Liver (tissue), 9 donors: ENCODE results near the gene CCT6B. TPM values are rescaled to one million over a fixed set of nuclear protein-coding genes. Genes with fewer than 3 reads are reported as not detected.

Source experiments
- DNase-seq: peaks from one replicate; pipeline ENCODE4 v3.0.0-alpha.2; 2017; ENCODE audit warnings: low spot score
- H3K27ac ChIP-seq, 2 donors: one replicate each; pipeline ENCODE4 v1.7.0; 2013; ENCODE audit warnings: inconsistent platforms in 2 of 2, low read length in 2 of 2, control low read depth in 1 of 2, low read depth in 1 of 2, mild to moderate bottlenecking in 1 of 2
- H3K27me3 ChIP-seq, 4 donors: one replicate each; pipeline versions ENCODE4 v1.6.1 to v1.7.0; 2013; ENCODE audit warnings: low read length in 3 of 4, inconsistent platforms in 1 of 4, mild to moderate bottlenecking in 1 of 4, moderate library complexity in 1 of 4; ENCODE audit not compliant: control insufficient read depth in 4 of 4, insufficient read depth in 4 of 4
- H3K36me3 ChIP-seq, 4 donors: one replicate each; pipeline versions ENCODE4 v1.6.1 to v1.7.0; 2013; ENCODE audit warnings: low read length in 3 of 4, mild to moderate bottlenecking in 3 of 4, low read depth in 1 of 4, moderate library complexity in 1 of 4; ENCODE audit not compliant: control insufficient read depth in 4 of 4, insufficient read depth in 3 of 4
- H3K4me1 ChIP-seq, 4 donors: one replicate each; pipeline versions ENCODE4 v1.6.1 to v1.7.0; 2013; ENCODE audit warnings: low read length in 3 of 4, mild to moderate bottlenecking in 3 of 4, moderate library complexity in 1 of 4; ENCODE audit not compliant: control insufficient read depth in 4 of 4, insufficient read depth in 4 of 4
- H3K4me3 ChIP-seq, 3 donors: one replicate each; pipeline versions ENCODE4 v1.6.1 to v1.7.0; 2013; ENCODE audit warnings: low read length in 3 of 3, control low read depth in 1 of 3, low read depth in 1 of 3, mild to moderate bottlenecking in 1 of 3
- H3K9ac ChIP-seq, 2 donors: one replicate each; pipeline ENCODE4 v1.7.0; 2013; ENCODE audit warnings: low read length in 2 of 2, mild to moderate bottlenecking in 2 of 2, moderate library complexity in 2 of 2, control low read depth in 1 of 2, low read depth in 1 of 2
- H3K9me3 ChIP-seq, 4 donors: one replicate each; pipeline versions ENCODE4 v1.6.1 to v1.7.0; 2013; ENCODE audit warnings: low read length in 3 of 4; ENCODE audit not compliant: control insufficient read depth in 4 of 4
- EGR1 ChIP-seq, 2 donors: IDR thresholded peaks; 2 replicates each; pipeline ENCODE4 v1.6.1; 2016 to 2018; ENCODE audit warnings: antibody characterized with exemption in 2 of 2, low read depth in 2 of 2
- GABPA ChIP-seq, 2 donors: IDR thresholded peaks in 1 of 2; conservative IDR thresholded peaks in 1 of 2; 2 replicates each; pipeline ENCODE4 v1.6.1; 2016; ENCODE audit warnings: antibody characterized with exemption in 2 of 2, mild to moderate bottlenecking in 1 of 2, moderate library complexity in 1 of 2
- HNF4A ChIP-seq, 2 donors: conservative IDR thresholded peaks; 2 replicates each; pipeline ENCODE4 v1.6.1; 2016; ENCODE audit warnings: antibody characterized with exemption in 2 of 2, mild to moderate bottlenecking in 2 of 2
- HNF4G ChIP-seq: IDR thresholded peaks from 2 replicates; pipeline ENCODE4 v1.6.1; 2016; ENCODE audit warnings: antibody characterized with exemption
- JUND ChIP-seq, 2 donors: IDR thresholded peaks; 2 replicates each; pipeline ENCODE4 v1.6.1; 2016; ENCODE audit warnings: antibody characterized with exemption in 2 of 2
- NR2F2 ChIP-seq: IDR thresholded peaks from 2 replicates; pipeline ENCODE4 v1.6.1; 2016; ENCODE audit warnings: antibody characterized with exemption
- RAD21 ChIP-seq, 2 donors: IDR thresholded peaks; 2 replicates each; pipeline ENCODE4 v1.6.1; 2016; ENCODE audit warnings: antibody characterized with exemption in 2 of 2, mild to moderate bottlenecking in 2 of 2
- SP1 ChIP-seq: IDR thresholded peaks from 2 replicates; pipeline ENCODE4 v1.6.1; 2018; ENCODE audit warnings: antibody characterized with exemption, mild to moderate bottlenecking
- WGBS: extraction: QIAGEN DNeasy Blood & Tissue Kit; methylation state at CpG from one replicate; pipeline ENCODE4 v1.1.7; 2013; 5-methylcytosine and 5-hydroxymethylcytosine counted together
- polyA plus RNA-seq, 2 donors: library from polyadenylated mRNA; stranded (reverse) in 1 of 2; unstranded in 1 of 2; fragments of 200-250 nt in 1 of 2; fragments of >200 nt in 1 of 2; fragmentation: Nextera tagmentation in 1 of 2; extraction: Ambion mirVana in 1 of 2; gene quantifications; one replicate each; pipeline versions ENCODE4 v1.2.1 to v1.2.3, GENCODE V29; 2013 to 2015
- total RNA-seq, 2 donors: library from RNA; depleted of rRNA; stranded (reverse); fragments of >200 nt; gene quantifications; one replicate each; pipeline ENCODE4 v1.2.3, GENCODE V29; 2014
- TF ChIP-seq, protein P1 (sequence below): IDR thresholded peaks from 2 replicates; pipeline ENCODE4 v1.6.1; 2016; ENCODE audit warnings: antibody characterized with exemption
- TF ChIP-seq, protein P2 (sequence below): fragments of 150-350 bp; IDR thresholded peaks from 2 replicates; pipeline ENCODE4 v1.5.1; 2017; ENCODE audit warnings: improper control_type of control experiment, low read depth, low read length; ENCODE audit not compliant: missing input control
- TF ChIP-seq, protein P3 (sequence below): IDR thresholded peaks from 2 replicates; pipeline ENCODE4 v1.6.1; 2016; ENCODE audit warnings: antibody characterized with exemption
- donor health status: healthy.
- donor health status: healthy.
- donor health status: healthy.
- donor health status: healthy.
- donor health status: healthy.

The CCT6B gene
- total and polyA plus RNA-seq, 4 donors = 0.82 to 2.2 (median 1.4) TPM

DNA sequence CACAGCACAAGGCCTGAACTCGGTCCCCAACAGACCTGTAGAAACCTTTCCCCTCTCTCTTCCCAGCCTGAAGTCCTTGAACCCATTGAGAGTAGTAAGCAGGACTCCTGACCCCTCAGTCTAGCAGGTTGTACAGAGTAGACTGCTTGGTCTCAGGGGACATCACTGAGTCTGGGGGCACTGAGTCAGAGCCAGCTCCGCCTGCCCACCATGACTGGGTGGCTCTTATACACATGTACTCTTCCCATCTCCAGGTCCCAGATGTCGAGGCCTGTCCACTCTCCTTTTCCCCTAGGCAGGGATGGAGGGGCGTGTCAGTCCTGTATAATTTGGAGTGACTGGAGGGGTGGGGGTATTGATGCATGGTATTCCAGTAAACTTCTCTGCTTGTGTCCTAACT, 42.5 kb upstream of the CCT6B start:
- no peaks in the 10 kb centered on the region for H3K4me1 ChIP-seq
- H3K4me3 ChIP-seq = no peak overlapping the region
- no peaks in the 10 kb centered on the region for H3K9me3 ChIP-seq
- H3K27ac ChIP-seq = no peak overlapping the region
- H3K36me3 ChIP-seq = peaks cover 0 to 12% (median 5%) of the 10 kb centered on the region in 4 donors
- H3K9ac ChIP-seq = no peak overlapping the region
- H3K27me3 ChIP-seq = no peaks in the 10 kb centered on the region
- TF ChIP-seq RAD21 (IDR thresholded peaks at IDR 0.05) (no peak), NR2F2 (no peak), HNF4A (conservative IDR thresholded peaks at IDR 0.05) (no peak), EGR1 (IDR thresholded peaks at IDR 0.05; ENCODE audit: low read depth in 2 of 2) (no peak), JUND (IDR thresholded peaks at IDR 0.05) (no peak), GABPA (IDR thresholded peaks at IDR 0.05 in 1 of 2, conservative IDR thresholded peaks at IDR 0.05 in 1 of 2) (no peak), SP1 (no peak), HNF4G (no peak)
- TF ChIP-seq, protein P1, sequence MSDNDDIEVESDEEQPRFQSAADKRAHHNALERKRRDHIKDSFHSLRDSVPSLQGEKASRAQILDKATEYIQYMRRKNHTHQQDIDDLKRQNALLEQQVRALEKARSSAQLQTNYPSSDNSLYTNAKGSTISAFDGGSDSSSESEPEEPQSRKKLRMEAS = no peak
- TF ChIP-seq, protein P2, sequence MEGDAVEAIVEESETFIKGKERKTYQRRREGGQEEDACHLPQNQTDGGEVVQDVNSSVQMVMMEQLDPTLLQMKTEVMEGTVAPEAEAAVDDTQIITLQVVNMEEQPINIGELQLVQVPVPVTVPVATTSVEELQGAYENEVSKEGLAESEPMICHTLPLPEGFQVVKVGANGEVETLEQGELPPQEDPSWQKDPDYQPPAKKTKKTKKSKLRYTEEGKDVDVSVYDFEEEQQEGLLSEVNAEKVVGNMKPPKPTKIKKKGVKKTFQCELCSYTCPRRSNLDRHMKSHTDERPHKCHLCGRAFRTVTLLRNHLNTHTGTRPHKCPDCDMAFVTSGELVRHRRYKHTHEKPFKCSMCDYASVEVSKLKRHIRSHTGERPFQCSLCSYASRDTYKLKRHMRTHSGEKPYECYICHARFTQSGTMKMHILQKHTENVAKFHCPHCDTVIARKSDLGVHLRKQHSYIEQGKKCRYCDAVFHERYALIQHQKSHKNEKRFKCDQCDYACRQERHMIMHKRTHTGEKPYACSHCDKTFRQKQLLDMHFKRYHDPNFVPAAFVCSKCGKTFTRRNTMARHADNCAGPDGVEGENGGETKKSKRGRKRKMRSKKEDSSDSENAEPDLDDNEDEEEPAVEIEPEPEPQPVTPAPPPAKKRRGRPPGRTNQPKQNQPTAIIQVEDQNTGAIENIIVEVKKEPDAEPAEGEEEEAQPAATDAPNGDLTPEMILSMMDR = no peak
- TF ChIP-seq, protein P3, sequence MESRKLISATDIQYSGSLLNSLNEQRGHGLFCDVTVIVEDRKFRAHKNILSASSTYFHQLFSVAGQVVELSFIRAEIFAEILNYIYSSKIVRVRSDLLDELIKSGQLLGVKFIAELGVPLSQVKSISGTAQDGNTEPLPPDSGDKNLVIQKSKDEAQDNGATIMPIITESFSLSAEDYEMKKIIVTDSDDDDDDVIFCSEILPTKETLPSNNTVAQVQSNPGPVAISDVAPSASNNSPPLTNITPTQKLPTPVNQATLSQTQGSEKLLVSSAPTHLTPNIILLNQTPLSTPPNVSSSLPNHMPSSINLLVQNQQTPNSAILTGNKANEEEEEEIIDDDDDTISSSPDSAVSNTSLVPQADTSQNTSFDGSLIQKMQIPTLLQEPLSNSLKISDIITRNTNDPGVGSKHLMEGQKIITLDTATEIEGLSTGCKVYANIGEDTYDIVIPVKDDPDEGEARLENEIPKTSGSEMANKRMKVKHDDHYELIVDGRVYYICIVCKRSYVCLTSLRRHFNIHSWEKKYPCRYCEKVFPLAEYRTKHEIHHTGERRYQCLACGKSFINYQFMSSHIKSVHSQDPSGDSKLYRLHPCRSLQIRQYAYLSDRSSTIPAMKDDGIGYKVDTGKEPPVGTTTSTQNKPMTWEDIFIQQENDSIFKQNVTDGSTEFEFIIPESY = no peak
- no peak for DNase-seq
- 95% methylated on average over 4 of the region's 4 CpGs for WGBS

DNA sequence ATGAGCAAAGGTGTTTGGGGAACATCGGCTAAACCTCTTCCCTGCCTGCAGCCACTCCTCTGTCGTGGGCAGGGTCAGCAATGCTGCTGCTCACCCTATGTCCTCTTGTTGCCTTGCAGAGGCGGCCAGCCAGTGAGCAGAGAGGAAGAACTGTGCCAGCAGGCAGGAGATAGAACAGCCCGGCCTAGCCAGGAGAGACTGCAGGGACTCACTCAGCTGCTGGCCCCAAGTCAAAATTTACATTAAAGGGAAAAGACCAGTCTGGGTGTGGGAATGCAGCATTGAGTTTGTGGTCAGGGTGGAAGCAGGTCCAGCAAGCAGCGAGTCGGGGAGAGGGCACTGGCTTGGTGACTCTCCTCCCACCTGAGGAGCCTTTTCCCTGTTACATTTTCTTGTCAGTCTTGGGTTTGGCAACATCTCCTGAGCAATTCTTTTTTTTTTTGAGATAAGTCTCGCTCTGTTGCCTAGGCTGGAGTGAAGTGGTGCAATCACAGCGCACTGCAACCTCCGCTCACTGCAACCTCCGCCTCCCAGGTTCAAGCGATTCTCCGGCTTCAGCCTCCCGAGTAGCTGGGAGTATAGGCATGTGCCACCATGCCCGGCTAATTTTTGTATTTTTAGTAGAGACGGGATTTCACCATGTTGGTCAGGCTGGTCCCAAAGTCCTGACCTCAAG, 41.8 kb upstream of the CCT6B start:
- DNase-seq = no peak
- Histone ChIP-seq H3K27ac (no peak overlapping the region), H3K9ac (no peak overlapping the region), H3K4me1 (no peaks in the 10 kb centered on the region), H3K27me3 (no peaks in the 10 kb centered on the region), H3K36me3 (peaks cover 0 to 12% (median 2%) of the 10 kb centered on the region in 4 donors), H3K9me3 (no peaks in the 10 kb centered on the region), H3K4me3 (no peak overlapping the region)
- no peak for TF ChIP-seq JUND (IDR thresholded peaks at IDR 0.05)
- TF ChIP-seq HNF4A (conservative IDR thresholded peaks at IDR 0.05) = no peak
- no peak for TF ChIP-seq EGR1 (IDR thresholded peaks at IDR 0.05; ENCODE audit: low read depth in 2 of 2)
- no peak for TF ChIP-seq NR2F2
- TF ChIP-seq SP1 = no peak
- TF ChIP-seq, protein P2 = no peak
- no peak for TF ChIP-seq GABPA (IDR thresholded peaks at IDR 0.05 in 1 of 2, conservative IDR thresholded peaks at IDR 0.05 in 1 of 2)
- WGBS = 87% methylated on average over 15 of the region's 15 CpGs
